AG04450 (cell line): ENCODE data around the gene PSMA7. TPM values are rescaled to one million over a fixed set of nuclear protein-coding genes. Genes with fewer than 3 reads are reported as not detected.

Experiments
- CTCF ChIA-PET: fragments of 300-600, 350-600 bp; formaldehyde crosslinking; extraction: SDS; loops from one replicate; lab custom pipeline; 2022; ENCODE audit warnings: antibody characterized with exemption, inconsistent platforms; lab: Charles Lee
- POLR2A ChIA-PET: fragments of 350-600 bp; formaldehyde crosslinking; extraction: SDS; loops from one replicate; lab custom pipeline; 2021; ENCODE audit warnings: antibody characterized with exemption, inconsistent platforms; lab: Yijun Ruan, JAX
- DNase-seq: peaks from one replicate; pipeline ENCODE4 v3.0.0-alpha.2; 2011; ENCODE audit warnings: low read depth, low spot score
- H3K27ac ChIP-seq: one replicate; pipeline ENCODE4 v1.5.1; 2012; ENCODE audit warnings: low read depth, low read length, control low read depth
- H3K27me3 ChIP-seq: one replicate; pipeline ENCODE4 v1.6.0; 2012; ENCODE audit warnings: low read length; ENCODE audit not compliant: control insufficient read depth, insufficient read depth
- H3K4me3 ChIP-seq: 2 replicates; pipeline ENCODE4 v1.5.1; 2011; ENCODE audit warnings: mild to moderate bottlenecking, low read depth, low read length, control low read depth
- H3K9me3 ChIP-seq: 2 replicates; pipeline ENCODE4 v1.5.1; 2012; ENCODE audit warnings: low read length; ENCODE audit not compliant: control insufficient read depth, insufficient read depth
- CTCF ChIP-seq: IDR thresholded peaks from 2 replicates; pipeline ENCODE4 v1.5.1; 2011; ENCODE audit warnings: low read depth, low read length, control low read depth, inconsistent platforms
- polyA plus RNA-seq: library from polyadenylated mRNA; depleted of rRNA; stranded (reverse); fragments of >200 nt; gene quantifications from 2 replicates; pipeline ENCODE4 v1.2.3, GENCODE V29; 2011

Gene PSMA7
- polyA plus RNA-seq, 1 experiment = 368 TPM

GRCh38 chr20:62155428-62156253 is 12.4 kb upstream of the PSMA7 start:
- Histone ChIP-seq H3K27me3 (no peaks in the 10 kb centered on the region), H3K9me3 (peaks cover 12% of the 10 kb centered on the region), H3K27ac (peak overlapping the region; percentile 2), H3K4me3 (no peak overlapping the region)
- DNase-seq = no peak
- CTCF ChIA-PET = interaction anchor here (0.8 to 1.4 kb wide), 2 partner anchors 8 to 129 kb away, joined by 3 to 4 read pairs; no protein-coding TSS in a partner anchor
- TF ChIP-seq CTCF = no peak
- POLR2A ChIA-PET = no interaction called here

- no peak for DNase-seq
- Histone ChIP-seq H3K4me3 (no peak overlapping the region), H3K9me3 (peaks cover 12% of the 10 kb centered on the region), H3K27me3 (no peaks in the 10 kb centered on the region), H3K27ac (no peak overlapping the region)
- POLR2A ChIA-PET = interaction anchor here (0.6 kb wide), 1 partner anchor 10 kb away, joined by 4 read pairs; no protein-coding TSS in a partner anchor
- no peak for TF ChIP-seq CTCF
- CTCF ChIA-PET = interaction anchor here (0.9 kb wide), 1 partner anchor 150 kb away, joined by 3 read pairs; no protein-coding TSS in a partner anchor
Observed at GRCh38 chr20:62151835-62152364, 8.7 kb upstream of the PSMA7 start.

GRCh38 chr20:62151225-62151624 is 8.0 kb upstream of the PSMA7 start:
- Histone ChIP-seq H3K27ac (no peak overlapping the region), H3K4me3 (no peak overlapping the region), H3K27me3 (no peaks in the 10 kb centered on the region), H3K9me3 (peaks cover 12% of the 10 kb centered on the region)
- no peak for DNase-seq
- TF ChIP-seq CTCF = no peak
- ChIA-PET POLR2A (no interaction called here), CTCF (no interaction called here)

GRCh38 chr20:62150310-62150575 is 7.0 kb upstream of the PSMA7 start:
- TF ChIP-seq CTCF = no peak
- Histone ChIP-seq H3K9me3 (peaks cover 12% of the 10 kb centered on the region), H3K27me3 (no peaks in the 10 kb centered on the region), H3K27ac (no peak overlapping the region), H3K4me3 (no peak overlapping the region)
- ChIA-PET CTCF (no interaction called here), POLR2A (no interaction called here)
- DNase-seq = no peak
